Measurements from ENCODE around the gene LRP11. TPM values are rescaled to one million over a fixed set of nuclear protein-coding genes. Genes with fewer than 3 reads are reported as not detected.
"Not testable (repeated sequence)": the region's sequence is repeated elsewhere in the genome, so short reads cannot be mapped to it uniquely, and the experiment has no call there.

Gene LRP11
- polyA plus RNA-seq, 1 donor from 2014 or later = 57.0 TPM

- Histone ChIP-seq H3K9ac (ENCODE audit: low read length) (no peak overlapping the region), H3K27ac (ENCODE audit: low read length) (no peak overlapping the region), H2AFZ (ENCODE audit: low read depth, low read length) (no peak overlapping the region), H3K4me3 (ENCODE audit: low read length) (no peak overlapping the region), H3K36me3 (ENCODE audit: insufficient read depth, low read length) (no peaks in the 10 kb centered on the region), H3K9me2 (ENCODE audit: insufficient read depth, low read length) (no peaks in the 10 kb centered on the region), H3K27me3 (ENCODE audit: insufficient read depth, low read depth, low read length) (no peaks in the 10 kb centered on the region), H4K20me1 (ENCODE audit: insufficient read depth) (no peaks in the 10 kb centered on the region), H3F3A (ENCODE audit: insufficient read depth, low read length, poor library complexity, severe bottlenecking) (no peaks in the 10 kb centered on the region), H3K79me2 (replicated peaks; ENCODE audit: insufficient read depth, low read length) (peaks cover 13% of the 10 kb centered on the region), H3K4me2 (ENCODE audit: low read length) (no peak overlapping the region), H3K9me3 (ENCODE audit: low read length) (no peaks in the 10 kb centered on the region)
- TF ChIP-seq SMC3 (conservative IDR thresholded peaks at IDR 0.05; ENCODE audit: poor library complexity) = no peak
- TF ChIP-seq CTCF (IDR thresholded peaks at IDR 0.05; ENCODE audit: poor library complexity, severe bottlenecking) = no peak
- TF ChIP-seq EZH2 (IDR thresholded peaks at IDR 0.05; ENCODE audit: borderline replicate concordance, insufficient read depth, low read length, poor library complexity, severe bottlenecking) = no peak
- TF ChIP-seq MXI1 (conservative IDR thresholded peaks at IDR 0.05; ENCODE audit: poor library complexity, severe bottlenecking) = no peak
- TF ChIP-seq POLR2AphosphoS5 (IDR thresholded peaks at IDR 0.05) = no peak
These were observed 8.4 kb downstream of the LRP11 start for GRCh38 chr6:149855741-149856140.

GRCh38 chr6:149855040-149855654, 9.0 kb downstream of the LRP11 start:
- Histone ChIP-seq H3K4me3 (ENCODE audit: low read length) (no peak overlapping the region), H3K79me2 (replicated peaks; ENCODE audit: insufficient read depth, low read length) (peaks cover 9% of the 10 kb centered on the region), H3K9me2 (ENCODE audit: insufficient read depth, low read length) (no peaks in the 10 kb centered on the region), H3K27me3 (ENCODE audit: insufficient read depth, low read depth, low read length) (no peaks in the 10 kb centered on the region), H3K9ac (ENCODE audit: low read length) (no peak overlapping the region), H3F3A (ENCODE audit: insufficient read depth, low read length, poor library complexity, severe bottlenecking) (no peaks in the 10 kb centered on the region), H3K9me3 (ENCODE audit: low read length) (no peaks in the 10 kb centered on the region), H3K36me3 (ENCODE audit: insufficient read depth, low read length) (no peaks in the 10 kb centered on the region), H3K4me2 (ENCODE audit: low read length) (no peak overlapping the region), H2AFZ (ENCODE audit: low read depth, low read length) (no peak overlapping the region), H3K27ac (ENCODE audit: low read length) (no peak overlapping the region), H4K20me1 (ENCODE audit: insufficient read depth) (no peaks in the 10 kb centered on the region)
- no peak for TF ChIP-seq EZH2 (IDR thresholded peaks at IDR 0.05; ENCODE audit: borderline replicate concordance, insufficient read depth, low read length, poor library complexity, severe bottlenecking)

- Histone ChIP-seq H3K27ac (ENCODE audit: low read length) (no peak overlapping the region), H3K27me3 (ENCODE audit: insufficient read depth, low read depth, low read length) (no peaks in the 10 kb centered on the region), H2AFZ (ENCODE audit: low read depth, low read length) (no peak overlapping the region), H3K36me3 (ENCODE audit: insufficient read depth, low read length) (no peaks in the 10 kb centered on the region), H3K9me3 (ENCODE audit: low read length) (no peaks in the 10 kb centered on the region), H3K4me2 (ENCODE audit: low read length) (no peak overlapping the region), H3K9me2 (ENCODE audit: insufficient read depth, low read length) (no peaks in the 10 kb centered on the region), H3K9ac (ENCODE audit: low read length) (no peak overlapping the region), H3F3A (ENCODE audit: insufficient read depth, low read length, poor library complexity, severe bottlenecking) (no peaks in the 10 kb centered on the region), H3K79me2 (replicated peaks; ENCODE audit: insufficient read depth, low read length) (peaks cover 9% of the 10 kb centered on the region), H3K4me3 (ENCODE audit: low read length) (no peak overlapping the region), H4K20me1 (ENCODE audit: insufficient read depth) (no peaks in the 10 kb centered on the region)
- TF ChIP-seq POLR2AphosphoS5 (IDR thresholded peaks at IDR 0.05) (no peak), REST (IDR thresholded peaks at IDR 0.05; ENCODE audit: borderline replicate concordance) (no peak), RAD21 (conservative IDR thresholded peaks at IDR 0.05) (no peak)
These were observed 9.6 kb downstream of the LRP11 start for GRCh38 chr6:149854532-149854931.

GRCh38 chr6:149854017-149854416, 10.1 kb downstream of the LRP11 start:
- not testable (repeated sequence) for H3K4me2 ChIP-seq (ENCODE audit: low read length); H3F3A ChIP-seq (ENCODE audit: insufficient read depth, low read length, poor library complexity, severe bottlenecking); H3K36me3 ChIP-seq (ENCODE audit: insufficient read depth, low read length); H4K20me1 ChIP-seq (ENCODE audit: insufficient read depth); H3K27me3 ChIP-seq (ENCODE audit: insufficient read depth, low read depth, low read length); H3K9ac ChIP-seq (ENCODE audit: low read length); H3K9me3 ChIP-seq (ENCODE audit: low read length); H3K27ac ChIP-seq (ENCODE audit: low read length); H3K79me2 ChIP-seq (replicated peaks; ENCODE audit: insufficient read depth, low read length); H3K9me2 ChIP-seq (ENCODE audit: insufficient read depth, low read length); H2AFZ ChIP-seq (ENCODE audit: low read depth, low read length); H3K4me3 ChIP-seq (ENCODE audit: low read length)

All from neural cell (in vitro differentiated cells).